WERI-Rb-1 (cell line): ENCODE measurements around the gene FRMD4A.

Experiments used
- DNase-seq: peaks from one replicate; pipeline ENCODE4 v3.0.0-alpha.2; 2020
- H3K27ac ChIP-seq: fragments of 250-450 bp; sonication (Bioruptor Pico); 2 replicates; pipeline ENCODE4 v1.5.1; 2020; ENCODE audit warnings: mild to moderate bottlenecking, moderate library complexity
- H3K27me3 ChIP-seq: fragments of 250-450 bp; sonication (Bioruptor Pico); 2 replicates; pipeline ENCODE4 v1.5.1; 2021; ENCODE audit warnings: mild to moderate bottlenecking, low read depth, moderate library complexity; ENCODE audit not compliant: insufficient read depth, severe bottlenecking
- H3K36me3 ChIP-seq: fragments of 250-450 bp; sonication (Bioruptor Pico); 2 replicates; pipeline ENCODE4 v1.5.1; 2020; ENCODE audit warnings: mild to moderate bottlenecking, moderate library complexity
- H3K4me3 ChIP-seq: 2 replicates; pipeline ENCODE4 v1.5.1; 2011; ENCODE audit warnings: low read depth, mild to moderate bottlenecking, control low read depth, low read length
- H3K9me3 ChIP-seq: fragments of 250-450 bp; sonication (Bioruptor Pico); 2 replicates; pipeline ENCODE4 v1.5.1; 2021; ENCODE audit warnings: mild to moderate bottlenecking, moderate library complexity; ENCODE audit not compliant: severe bottlenecking
- TF ChIP-seq, protein P1 (sequence below): IDR thresholded peaks from 2 replicates; pipeline ENCODE4 v1.5.1; 2011; ENCODE audit warnings: low read depth, mild to moderate bottlenecking, control low read depth, inconsistent platforms, low read length

Gene FRMD4A

GRCh38 chr10:13790196-13790595 lies 540.5 kb downstream of the FRMD4A start:
- DNase-seq, result no peak
- no peaks in the 10 kb centered on the region for H3K9me3 ChIP-seq
- H3K27me3 ChIP-seq, result no peaks in the 10 kb centered on the region
- TF ChIP-seq, protein P1, sequence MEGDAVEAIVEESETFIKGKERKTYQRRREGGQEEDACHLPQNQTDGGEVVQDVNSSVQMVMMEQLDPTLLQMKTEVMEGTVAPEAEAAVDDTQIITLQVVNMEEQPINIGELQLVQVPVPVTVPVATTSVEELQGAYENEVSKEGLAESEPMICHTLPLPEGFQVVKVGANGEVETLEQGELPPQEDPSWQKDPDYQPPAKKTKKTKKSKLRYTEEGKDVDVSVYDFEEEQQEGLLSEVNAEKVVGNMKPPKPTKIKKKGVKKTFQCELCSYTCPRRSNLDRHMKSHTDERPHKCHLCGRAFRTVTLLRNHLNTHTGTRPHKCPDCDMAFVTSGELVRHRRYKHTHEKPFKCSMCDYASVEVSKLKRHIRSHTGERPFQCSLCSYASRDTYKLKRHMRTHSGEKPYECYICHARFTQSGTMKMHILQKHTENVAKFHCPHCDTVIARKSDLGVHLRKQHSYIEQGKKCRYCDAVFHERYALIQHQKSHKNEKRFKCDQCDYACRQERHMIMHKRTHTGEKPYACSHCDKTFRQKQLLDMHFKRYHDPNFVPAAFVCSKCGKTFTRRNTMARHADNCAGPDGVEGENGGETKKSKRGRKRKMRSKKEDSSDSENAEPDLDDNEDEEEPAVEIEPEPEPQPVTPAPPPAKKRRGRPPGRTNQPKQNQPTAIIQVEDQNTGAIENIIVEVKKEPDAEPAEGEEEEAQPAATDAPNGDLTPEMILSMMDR, result no peak
- no peak overlapping the region for H3K4me3 ChIP-seq
- H3K36me3 ChIP-seq, result no peaks in the 10 kb centered on the region
- H3K27ac ChIP-seq, result no peak overlapping the region

GRCh38 chr10:13789448-13789829 lies 541.3 kb downstream of the FRMD4A start:
- TF ChIP-seq, protein P1, result no peak
- no peak overlapping the region for H3K4me3 ChIP-seq
- H3K36me3 ChIP-seq, result no peaks in the 10 kb centered on the region
- no peaks in the 10 kb centered on the region for H3K9me3 ChIP-seq
- no peaks in the 10 kb centered on the region for H3K27me3 ChIP-seq
- no peak overlapping the region for H3K27ac ChIP-seq
- DNase-seq, result no peak

DNA sequence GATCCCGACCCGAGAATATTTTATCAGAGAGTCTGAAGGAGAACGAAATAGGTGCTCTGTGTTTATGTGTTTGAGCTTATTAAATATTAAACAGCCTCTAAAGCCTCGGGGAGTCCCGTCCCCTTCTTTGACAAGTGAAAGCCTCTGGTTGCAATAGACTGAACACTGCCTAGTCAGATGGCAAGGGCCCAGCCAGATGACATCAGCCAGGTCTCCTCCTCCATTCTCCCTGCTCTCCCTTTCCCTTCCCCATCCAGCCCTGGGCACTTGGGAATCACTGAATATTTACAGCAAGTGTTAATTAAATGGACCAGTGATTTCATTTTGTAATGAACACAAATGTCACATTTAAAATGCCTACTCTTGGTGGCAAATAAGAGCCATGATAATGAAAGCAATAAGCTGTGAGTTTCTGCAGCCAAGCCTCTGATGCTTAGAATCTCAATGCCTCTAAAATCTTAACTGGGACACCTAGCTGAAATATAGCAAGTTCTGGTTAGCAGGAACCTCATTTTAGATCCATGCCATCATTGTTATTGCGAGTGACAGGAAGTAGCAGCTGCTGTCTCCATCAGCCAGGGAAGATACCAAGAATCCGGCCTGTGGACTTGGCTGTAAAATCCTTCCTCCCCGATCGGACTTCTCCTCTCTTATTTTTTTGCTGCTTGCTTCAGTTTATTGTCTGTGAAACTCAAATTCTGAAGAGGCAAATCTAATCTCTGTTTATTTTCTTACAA lies 541.8 kb downstream of the FRMD4A start:
- no peak for DNase-seq
- TF ChIP-seq, protein P1, result no peak
- H3K36me3 ChIP-seq, result no peaks in the 10 kb centered on the region
- H3K27me3 ChIP-seq, result no peaks in the 10 kb centered on the region
- no peak overlapping the region for H3K27ac ChIP-seq
- no peak overlapping the region for H3K4me3 ChIP-seq
- H3K9me3 ChIP-seq, result no peaks in the 10 kb centered on the region

GRCh38 chr10:13788320-13788600 lies 542.5 kb downstream of the FRMD4A start:
- Histone ChIP-seq H3K27me3 (no peaks in the 10 kb centered on the region), H3K4me3 (no peak overlapping the region), H3K9me3 (no peaks in the 10 kb centered on the region), H3K36me3 (no peaks in the 10 kb centered on the region), H3K27ac (no peak overlapping the region)
- DNase-seq, result no peak
- TF ChIP-seq, protein P1, result no peak

DNA sequence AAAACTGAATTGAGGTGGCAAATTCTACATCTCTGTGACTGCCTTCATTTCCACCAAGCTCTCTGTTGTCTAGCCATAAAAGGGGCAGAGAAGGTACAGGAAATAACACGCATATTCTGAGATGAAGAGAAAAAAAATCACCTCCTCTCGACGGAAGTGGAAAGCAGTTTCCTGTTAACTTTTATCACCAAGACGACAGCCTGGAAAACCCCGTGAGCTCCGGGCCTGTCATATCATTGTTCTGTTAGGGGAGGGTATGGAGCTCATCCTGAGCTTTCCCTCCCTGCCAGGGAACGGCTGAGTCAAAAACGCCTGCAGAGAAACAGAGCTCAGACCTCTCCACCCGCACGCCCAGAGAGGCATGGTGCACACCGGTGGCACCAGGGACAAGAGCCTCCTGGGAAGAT lies 543.7 kb downstream of the FRMD4A start:
- no peaks in the 10 kb centered on the region for H3K27me3 ChIP-seq
- no peak overlapping the region for H3K27ac ChIP-seq
- no peaks in the 10 kb centered on the region for H3K9me3 ChIP-seq
- H3K4me3 ChIP-seq, result no peak overlapping the region
- no peak for DNase-seq
- TF ChIP-seq, protein P1, result no peak
- H3K36me3 ChIP-seq, result no peaks in the 10 kb centered on the region

DNA sequence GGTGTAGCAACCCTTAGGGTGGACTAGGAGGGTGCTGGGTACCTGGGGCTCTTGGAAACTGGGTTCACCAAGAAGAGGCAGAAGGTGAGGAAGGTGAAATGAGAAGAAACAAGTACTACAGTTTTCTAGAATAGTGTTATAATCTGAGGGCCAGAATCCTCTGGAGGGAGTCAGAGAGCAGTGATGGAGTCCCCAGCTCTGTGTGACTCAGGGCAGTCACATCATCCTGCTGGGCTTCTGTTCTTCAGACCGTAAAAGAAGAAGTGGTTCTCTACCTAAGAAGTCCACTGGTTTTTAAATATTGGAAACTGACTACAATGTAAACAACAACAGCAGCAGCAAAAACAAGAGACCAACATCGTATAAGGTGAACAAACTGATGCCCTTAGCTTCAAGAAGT lies 546.7 kb downstream of the FRMD4A start:
- H3K9me3 ChIP-seq, result no peaks in the 10 kb centered on the region
- TF ChIP-seq, protein P1, result 0 out of 2 replicates have a peak, but pooled peaks have one; percentile 24
- H3K36me3 ChIP-seq, result no peaks in the 10 kb centered on the region
- DNase-seq, result no peak
- H3K4me3 ChIP-seq, result no peak overlapping the region
- no peak overlapping the region for H3K27ac ChIP-seq
- no peaks in the 10 kb centered on the region for H3K27me3 ChIP-seq
